Dermis blood vessel endothelial cell (primary cell): ENCODE data around the gene TK2. TPM values are rescaled to one million over a fixed set of nuclear protein-coding genes. Genes with fewer than 3 reads are reported as not detected.
"Not testable (repeated sequence)": the region's sequence is repeated elsewhere in the genome, so short reads cannot be mapped to it uniquely, and the experiment has no call there.

Experiments used
- DNase-seq: peaks from one replicate; pipeline ENCODE4 v3.0.0; 2010
- total RNA-seq: library from RNA; depleted of rRNA; stranded (reverse); fragments of >200 nt; gene quantifications from 2 replicates; pipeline ENCODE4 v1.2.3, GENCODE V29; 2014

TK2 gene
- total RNA-seq, 1 donor from 2014 or later: 41.0 TPM

DNA sequence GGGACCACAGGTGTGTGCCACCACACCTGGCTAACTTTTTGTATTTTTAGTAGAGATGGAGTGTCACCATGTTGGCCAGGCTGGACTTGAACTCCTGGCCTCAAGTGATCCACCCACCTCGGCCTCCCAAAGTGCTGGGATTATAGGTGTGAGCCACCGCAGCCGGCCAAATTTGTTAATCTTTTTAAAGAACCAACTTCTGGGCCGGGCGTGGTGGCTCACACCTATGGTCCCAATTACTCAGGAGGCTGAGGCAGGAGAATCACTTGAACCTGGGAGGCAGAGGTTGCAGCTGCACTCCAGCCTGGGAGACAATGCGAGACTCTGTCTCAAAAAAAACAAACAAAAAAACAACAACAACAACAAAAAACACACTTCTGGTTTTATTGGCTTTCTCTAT lies 84.0 kb downstream of the TK2 start:
- not testable (repeated sequence) for DNase-seq

DNA sequence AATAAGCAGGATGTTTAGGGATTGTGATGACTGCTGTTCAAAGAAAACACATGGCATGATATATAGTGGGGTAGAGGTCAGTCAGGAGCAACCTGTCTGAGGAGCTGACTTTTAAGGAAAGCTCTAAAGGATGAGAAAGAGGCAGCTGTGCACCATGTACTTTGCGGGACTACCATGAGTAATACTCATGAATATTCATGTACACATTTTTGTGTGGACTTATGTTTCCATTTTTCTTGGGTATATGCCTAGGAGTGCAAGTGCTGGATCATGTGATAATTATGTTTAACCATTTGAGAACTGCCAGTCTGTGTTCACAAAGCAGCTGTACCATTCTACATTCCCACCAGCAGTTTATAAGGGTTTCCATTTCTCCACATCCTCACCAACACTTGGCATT lies 87.0 kb downstream of the TK2 start:
- DNase-seq: no peak

DNA sequence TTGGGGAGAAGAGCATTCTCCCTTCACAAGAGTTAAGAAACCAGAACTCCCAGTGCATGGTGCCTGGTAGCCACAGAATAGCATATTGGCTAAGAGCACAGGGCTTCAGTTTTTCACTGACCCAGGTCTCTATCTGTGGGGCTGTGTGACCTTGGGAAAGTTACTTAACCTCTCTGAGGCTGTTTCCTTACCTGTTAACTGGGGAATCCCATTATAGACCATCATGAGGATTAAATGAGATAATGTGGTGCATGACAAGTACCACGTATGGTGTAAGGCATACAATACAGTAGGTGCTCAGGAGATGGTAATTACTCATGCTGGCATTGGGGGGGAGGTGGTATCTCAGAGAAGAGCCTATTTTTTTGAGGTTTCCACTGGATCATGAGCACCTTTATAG lies 89.2 kb downstream of the TK2 start:
- no peak for DNase-seq

DNA sequence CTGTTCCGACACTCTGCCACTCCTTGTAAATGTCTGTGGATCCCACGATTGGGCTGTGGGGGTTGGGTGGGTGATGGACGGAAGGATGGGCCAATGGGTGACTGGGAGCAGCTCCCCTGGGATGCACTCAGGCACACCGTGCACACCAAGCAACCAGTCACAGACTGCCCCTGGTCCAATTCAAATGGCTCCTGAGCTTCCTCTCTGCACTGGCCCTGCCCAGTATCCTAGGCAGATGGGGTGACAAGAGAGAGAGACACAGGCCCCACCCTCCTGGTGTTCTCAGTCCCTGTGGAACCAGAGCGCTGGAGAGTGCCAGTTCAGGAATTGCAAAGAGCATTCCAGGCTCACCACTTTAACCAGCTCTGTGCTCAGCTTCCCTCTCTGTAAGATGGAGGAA lies 90.0 kb downstream of the TK2 start:
- DNase-seq: no peak

- no peak for DNase-seq
These were observed 91.1 kb downstream of the TK2 start for GRCh38 chr16:66458853-66459252.

- no peak for DNase-seq
These were observed 91.6 kb downstream of the TK2 start for GRCh38 chr16:66458292-66458691.

Other genes starting within 250 kb of the TK2 start
- 713 and 795 TPM in 2 replicates for gene CDH5, start 183.4 kb downstream of the TK2 start, total RNA-seq
- 0.09 and 0.34 TPM in 2 replicates for gene BEAN1, start 122.8 kb downstream of the TK2 start, total RNA-seq
- gene CKLF, start 2.5 kb upstream of the TK2 start, total RNA-seq: 75.6 and 102 TPM in 2 replicates
- 2.7 and 3.6 TPM in 2 replicates for gene CMTM1, start 16.3 kb upstream of the TK2 start, total RNA-seq
- gene CMTM2, start 29.3 kb upstream of the TK2 start, total RNA-seq: 0.34 TPM in 1 of 2 replicates, not detected in the other
- gene CMTM3, start 54.6 kb upstream of the TK2 start, total RNA-seq: 23.3 and 31.6 TPM in 2 replicates
- gene CMTM4, start 146.6 kb upstream of the TK2 start, total RNA-seq: 8.8 and 11.6 TPM in 2 replicates
- gene DYNC1LI2, start 201.5 kb upstream of the TK2 start, total RNA-seq: 112 and 219 TPM in 2 replicates